NCI-H460 (cell line): ENCODE data around the gene CBX4. TPM values are rescaled to one million over a fixed set of nuclear protein-coding genes. Genes with fewer than 3 reads are reported as not detected.

Experiments
- DNase-seq: peaks from one replicate; pipeline ENCODE4 v3.0.0-alpha.2; 2016; ENCODE audit warnings: low read depth; ENCODE audit errors: extremely low read depth
- total RNA-seq: library from RNA; depleted of rRNA; stranded (reverse); fragments of >200 nt; shearing (Covaris generic); gene quantifications from 2 replicates; pipeline ENCODE4 v1.2.3, GENCODE V29; 2014

The CBX4 gene
- total RNA-seq, 1 experiment from 2014 or later: 88.2 TPM

DNA sequence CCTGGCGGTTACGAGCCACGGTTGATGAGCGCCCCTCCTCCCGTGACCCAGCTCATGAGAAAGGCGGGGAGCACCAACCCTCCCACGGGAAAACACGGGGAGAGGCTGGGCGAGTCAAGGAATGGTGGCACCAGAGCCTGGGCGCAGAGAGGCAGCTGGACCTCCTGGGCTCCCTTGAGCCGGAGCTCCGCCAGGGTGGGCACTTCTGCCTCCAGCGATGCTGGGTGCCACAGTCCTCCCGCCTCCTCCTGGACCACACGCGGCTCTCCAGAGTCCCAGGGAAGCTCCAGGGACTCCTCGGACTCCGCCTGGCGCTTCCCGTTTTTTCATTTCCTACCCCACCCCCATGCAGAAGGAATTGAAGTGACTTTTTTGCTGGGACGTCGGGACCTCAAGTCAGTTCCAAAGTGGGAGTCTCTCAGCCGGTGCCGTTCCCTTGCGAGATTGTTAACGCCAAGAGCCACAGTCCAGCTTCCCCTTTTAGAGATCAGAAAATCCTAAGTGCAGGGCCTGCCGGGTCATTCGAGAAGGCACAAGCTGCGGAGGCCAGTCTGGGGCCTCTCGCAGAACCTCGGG, 35.7 kb downstream of the CBX4 start:
- DNase-seq: no peak

DNA sequence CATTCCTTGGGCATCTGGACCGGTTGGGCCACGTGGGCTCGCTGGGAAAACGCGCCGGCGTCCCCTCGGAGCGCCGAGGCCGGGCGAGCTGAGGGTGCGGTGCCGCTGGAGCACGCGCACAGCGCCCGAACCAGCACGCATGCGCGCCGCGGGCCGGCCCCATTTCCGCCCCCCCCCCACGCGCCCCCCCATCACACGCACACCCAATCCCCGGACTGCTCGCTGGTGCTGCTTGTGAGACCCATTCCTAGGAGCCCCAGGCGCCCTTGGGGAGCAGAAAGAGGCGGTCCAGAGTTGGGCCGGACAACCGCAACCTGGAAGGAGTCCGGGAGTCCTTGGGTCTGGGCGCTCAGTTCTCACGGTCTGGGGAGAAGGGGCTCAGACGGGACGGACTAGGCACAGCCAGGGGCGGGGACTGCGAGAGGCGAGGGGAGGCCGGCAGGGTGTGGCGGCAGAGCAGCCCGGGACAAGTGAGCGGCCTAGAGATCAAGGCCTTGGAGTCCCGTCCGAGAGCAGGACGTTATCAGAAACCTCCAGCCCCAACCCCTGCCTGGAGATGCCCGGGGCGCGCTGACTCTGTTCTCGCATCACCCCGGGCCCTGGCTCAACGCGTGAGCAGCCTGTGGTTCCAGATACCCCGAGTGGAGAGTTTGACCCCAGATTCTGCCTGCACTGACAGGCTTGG, 36.4 kb downstream of the CBX4 start:
- no peak for DNase-seq

DNA sequence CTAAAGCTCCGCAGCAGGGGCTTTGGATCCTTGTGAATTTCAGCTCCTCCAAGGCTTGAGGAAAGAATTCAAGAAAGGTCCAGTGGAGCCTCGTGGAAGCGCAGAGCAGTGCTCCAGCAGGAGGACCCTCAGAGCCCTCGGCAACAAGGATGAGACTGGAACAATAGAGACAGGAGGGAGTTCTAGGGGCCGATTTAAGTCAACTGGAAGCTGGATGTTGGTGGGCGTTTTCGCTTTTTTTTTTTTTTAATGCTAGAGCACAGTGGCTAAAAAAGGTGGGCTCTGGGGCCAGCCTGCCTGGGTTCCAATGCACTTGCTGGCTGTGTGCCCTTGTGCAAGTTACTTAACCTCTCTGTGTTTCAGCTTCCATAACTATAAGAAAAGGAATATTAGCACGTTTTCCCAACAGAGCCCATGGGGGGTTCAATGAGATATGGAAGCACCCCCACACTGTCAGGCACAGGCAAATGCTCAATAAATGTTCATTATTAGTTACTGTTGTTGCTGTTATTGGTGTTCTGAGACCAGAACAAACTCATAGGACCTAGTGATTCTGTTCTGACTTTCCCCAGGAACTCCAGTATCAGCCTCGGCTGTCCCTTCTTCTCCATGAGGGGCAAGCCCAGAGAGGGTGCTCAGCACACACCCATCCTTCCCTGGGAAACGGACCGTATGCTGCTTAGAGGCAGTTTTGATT, 37.1 kb downstream of the CBX4 start:
- no peak for DNase-seq

DNA sequence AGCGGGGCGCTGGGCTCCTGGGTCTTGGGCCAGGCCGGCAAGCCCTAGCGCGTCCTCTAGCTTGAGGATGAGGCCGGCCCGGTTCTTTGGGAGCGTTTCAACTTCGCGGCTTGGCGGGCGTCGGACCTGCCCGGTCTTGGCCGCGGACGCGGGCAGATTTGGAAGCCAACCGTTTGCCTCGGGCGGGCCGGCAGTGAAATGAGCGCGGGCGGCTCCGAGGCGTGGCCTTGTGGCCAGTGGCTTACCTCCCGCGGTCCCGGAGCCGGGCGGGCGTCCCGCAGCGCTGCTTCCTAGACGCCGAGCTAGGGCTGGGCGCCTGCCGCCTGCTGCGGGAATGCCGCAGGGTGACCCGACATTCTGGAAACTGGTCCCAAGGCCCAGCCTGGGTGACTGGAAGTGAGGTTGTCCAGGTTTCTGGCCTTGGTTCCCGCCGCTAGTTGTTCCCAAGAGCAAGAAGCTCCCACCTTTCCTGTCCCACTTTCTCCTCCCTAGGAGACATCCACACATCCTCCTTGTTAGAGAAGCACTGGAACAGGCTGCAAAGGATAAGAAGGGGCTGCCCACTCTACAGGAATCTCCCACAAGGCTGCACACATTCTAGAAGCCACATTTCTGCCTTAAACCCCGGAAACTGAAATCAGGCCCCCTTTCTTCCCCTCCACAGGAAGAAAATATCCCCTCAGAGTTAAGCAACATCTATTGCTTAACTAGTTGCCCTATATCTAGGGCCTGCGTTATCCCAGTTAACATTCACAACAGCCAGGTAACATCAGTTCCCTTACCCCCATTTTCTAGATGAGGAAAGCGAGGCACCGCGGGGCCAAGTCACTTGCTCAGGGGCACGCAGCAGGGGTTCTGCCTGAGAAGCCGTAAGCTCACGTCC, 37.8 kb downstream of the CBX4 start:
- DNase-seq: no peak

- no peak for DNase-seq
Measured at GRCh38 chr17:79800325-79801155, 38.7 kb downstream of the CBX4 start.

DNA sequence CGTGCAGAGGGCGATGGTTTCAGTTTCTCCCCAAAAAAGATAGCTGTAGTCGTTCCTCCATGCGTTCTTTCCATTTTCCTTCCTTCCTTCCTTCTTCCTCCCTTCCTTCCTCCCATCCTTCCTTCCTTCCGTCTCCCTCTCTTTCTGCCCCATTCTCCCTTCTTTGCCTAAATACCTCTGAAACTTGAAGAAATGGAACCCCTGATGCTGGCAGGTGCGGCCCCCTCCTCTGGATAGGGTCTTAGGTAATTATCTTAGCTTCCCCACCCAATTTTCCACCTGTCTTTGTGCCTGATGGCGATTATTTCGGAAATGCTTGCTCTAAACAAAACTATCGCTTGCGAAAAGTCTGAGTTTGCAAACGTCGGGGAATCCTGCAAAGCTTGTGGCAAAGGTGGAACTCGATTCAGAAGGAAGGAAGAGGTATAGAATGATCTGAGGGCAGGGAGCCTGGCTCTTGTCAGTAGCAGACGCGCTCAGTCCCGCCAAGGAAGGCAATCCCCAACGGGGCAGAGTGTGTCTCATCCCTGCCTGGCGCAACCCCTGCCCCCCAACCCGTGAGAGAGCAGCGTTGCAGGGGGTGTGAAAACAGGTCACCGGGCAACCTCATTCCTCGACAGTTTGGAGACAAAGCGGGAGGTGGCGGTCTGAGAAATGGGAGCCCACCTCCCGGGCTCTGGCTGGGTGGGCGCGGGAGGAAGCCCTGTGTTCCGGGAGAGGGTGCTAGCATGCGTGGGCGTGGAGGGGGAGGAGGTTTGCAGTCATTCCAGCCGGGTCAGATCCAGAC, 39.5 kb downstream of the CBX4 start:
- DNase-seq: no peak

DNA sequence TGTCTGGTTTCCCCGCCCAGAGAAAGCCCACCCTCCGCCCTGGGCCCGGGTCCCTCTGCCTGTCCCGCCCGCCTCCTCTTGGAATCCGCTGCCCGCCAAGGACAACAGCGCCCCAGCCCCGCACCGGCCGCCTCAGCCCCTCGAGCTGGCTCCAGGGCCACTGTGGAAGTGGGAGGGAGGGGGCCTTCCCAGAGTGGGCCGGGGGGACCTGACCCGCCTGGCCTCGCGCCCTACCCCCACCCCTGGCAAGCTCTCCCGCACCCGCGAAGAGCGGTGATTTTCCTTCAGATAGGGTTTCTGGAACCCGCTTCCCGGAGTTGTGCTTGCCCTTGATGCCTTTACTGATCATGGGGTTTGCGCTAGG, 40.1 kb downstream of the CBX4 start:
- no peak for DNase-seq

- no peak for DNase-seq
Measured at GRCh38 chr17:79798299-79799173, 40.7 kb downstream of the CBX4 start.

DNA sequence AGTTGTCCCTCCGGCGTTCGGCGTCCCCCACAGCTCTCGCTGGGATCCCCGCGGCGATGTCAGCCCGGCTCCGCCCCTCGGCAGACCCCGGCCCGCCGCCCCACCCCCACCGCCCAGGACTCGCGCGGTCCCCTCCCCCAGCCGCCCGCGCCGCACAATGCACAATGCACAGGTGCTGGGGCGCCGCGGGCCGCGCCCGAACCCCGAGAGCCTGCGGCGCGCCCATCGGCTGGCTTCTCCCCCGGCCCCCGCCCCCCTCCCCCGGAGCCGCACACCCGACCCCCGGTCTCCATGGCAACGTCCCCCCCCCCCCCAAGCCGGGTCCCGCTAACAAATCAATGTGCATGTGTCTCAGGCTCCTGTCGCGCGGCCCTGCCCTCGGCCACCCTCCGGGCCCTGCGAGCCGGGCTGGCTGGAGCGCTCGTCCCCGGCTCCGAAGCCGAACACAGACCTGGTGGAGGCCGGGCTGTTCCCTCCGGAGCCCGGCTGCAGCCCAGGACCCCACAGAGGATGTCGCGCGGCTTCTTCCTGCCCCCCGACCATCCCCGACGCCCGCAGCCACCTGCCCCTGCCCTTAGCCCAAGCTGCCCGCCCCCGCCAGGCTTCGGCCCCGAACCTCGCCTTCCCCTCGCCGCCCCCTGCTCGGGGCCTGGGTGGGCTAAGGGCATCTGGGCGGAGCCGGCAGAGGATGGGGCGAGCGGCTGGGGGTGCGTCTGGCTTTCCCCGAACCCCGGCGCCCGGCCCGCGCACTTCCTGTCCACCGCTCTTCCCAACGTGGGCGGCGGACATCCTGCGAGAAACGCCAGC, 41.5 kb downstream of the CBX4 start:
- DNase-seq: no peak

DNA sequence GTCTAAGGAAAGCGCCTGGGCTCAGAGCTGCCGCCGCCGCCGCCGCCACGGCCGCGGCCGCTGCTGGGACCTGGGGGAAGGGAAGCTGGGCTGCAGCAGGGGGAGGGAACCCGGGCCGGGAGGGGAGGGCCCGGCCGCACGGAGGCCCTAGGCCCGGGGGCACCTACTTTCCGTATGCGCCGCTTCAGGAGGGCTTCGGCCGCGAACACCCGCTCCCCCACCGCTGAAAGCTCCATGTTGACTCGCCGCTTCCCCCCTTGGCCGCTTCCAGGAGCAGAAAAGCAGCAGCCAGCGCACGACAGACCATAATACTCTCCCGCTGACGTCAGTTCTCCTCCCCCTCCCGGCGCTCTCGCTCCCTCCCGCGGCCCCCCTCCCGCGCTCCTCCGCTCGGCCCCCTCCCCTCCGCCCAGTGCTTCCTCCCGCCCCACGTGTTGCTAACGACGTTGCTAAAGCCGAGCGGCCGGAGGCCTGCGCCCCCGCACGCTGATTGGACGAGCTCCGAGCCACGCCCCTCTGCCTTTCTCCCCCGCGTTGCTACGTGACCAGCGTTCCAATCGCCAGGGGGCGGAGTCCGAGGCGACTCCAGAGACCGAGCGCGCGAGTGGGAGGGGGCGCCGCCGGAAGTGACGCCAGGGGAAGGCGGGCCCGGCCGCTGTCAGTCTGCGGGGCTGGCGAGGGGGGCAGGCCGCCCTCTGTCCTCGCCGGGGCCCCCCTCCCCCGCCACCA, 42.3 kb downstream of the CBX4 start, which contains the start of gene CBX8:
CBX8 (minus strand) TSS at position 315 of the 729 bp plus-strand sequence; CDS start at position 236, 79 bp downstream.
- peak; percentile 99 for DNase-seq

DNA sequence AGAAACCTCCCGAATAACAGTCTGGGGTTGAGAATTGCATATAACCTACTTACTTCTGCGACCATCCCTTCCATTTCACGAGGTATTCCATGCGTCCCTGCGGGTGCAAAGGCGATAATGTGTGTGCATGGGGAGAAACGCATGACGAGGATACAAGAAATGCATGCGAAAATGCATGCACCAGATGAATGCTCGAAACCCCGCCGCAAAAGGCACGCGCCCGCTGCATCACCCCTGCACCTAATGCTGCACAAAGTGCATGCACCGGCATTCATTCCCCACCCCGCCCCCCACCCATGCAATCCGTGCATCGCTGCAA, 42.8 kb downstream of the CBX4 start:
- no peak for DNase-seq

GRCh38 chr17:79795795-79796443, 43.3 kb downstream of the CBX4 start:
- DNase-seq: no peak

DNA sequence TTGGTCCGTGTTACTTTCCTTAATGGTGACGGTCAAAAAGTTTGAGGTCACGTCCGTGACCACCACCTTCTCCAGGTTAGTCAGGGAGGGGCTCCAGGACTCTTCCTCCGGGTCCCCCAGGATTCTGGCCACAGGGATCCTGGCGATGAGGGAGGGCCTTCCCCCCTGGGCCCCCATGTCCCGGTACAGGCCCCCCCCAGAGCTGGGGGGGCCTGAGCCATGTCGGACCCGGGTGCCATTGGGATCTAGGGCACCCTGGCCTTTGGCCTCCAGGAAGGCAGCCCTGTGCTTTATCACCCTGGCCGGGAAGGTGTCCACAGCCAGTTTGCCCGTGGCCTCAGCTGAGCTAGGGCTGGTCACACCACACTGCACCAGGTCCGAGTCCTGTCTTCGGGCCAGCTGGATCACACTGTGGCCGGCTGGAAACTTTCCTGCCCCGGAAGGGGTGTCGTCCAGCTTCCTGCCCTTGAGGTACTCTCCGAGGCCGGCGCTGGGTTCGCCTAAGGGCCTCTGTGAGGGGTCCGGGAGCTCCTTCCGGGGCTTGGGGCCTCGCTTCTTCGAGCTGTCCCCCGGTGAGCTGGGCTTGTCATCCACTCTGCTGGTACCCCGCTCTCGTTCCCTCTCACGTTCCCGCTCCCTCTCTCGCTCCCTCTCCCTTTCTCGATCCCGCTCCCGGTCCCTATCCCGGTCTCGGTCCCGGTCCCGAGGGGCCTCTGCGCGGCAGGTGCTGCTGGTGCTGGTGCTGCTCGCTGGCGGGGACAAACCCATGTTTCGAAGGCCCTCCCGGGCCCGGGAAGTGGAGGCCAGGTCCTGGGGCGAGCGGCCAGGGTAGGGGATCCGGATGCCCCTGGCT, 44.4 kb downstream of the CBX4 start:
- DNase-seq: no peak

DNA sequence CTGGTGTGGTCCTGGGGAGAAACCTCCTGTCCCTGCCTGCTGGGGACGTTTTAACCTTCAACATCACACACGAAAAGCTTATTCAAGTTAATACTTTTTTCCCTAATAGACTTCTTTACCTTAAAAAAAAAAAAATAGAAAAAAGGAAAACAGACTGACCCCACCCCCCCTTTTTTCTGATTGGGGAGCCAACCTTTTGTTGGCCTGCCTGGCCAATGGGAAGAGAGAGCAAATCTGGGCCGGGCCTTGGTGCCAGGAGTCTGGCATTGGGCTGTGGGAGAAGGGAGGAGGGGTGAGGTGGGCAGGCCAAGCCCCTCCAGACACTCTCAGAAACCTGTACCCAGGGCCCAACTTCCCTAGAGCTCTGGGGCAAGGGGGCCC, 45.3 kb downstream of the CBX4 start:
- DNase-seq: no peak
